ENCODE results near the gene E2F8.

Gene E2F8

DNA sequence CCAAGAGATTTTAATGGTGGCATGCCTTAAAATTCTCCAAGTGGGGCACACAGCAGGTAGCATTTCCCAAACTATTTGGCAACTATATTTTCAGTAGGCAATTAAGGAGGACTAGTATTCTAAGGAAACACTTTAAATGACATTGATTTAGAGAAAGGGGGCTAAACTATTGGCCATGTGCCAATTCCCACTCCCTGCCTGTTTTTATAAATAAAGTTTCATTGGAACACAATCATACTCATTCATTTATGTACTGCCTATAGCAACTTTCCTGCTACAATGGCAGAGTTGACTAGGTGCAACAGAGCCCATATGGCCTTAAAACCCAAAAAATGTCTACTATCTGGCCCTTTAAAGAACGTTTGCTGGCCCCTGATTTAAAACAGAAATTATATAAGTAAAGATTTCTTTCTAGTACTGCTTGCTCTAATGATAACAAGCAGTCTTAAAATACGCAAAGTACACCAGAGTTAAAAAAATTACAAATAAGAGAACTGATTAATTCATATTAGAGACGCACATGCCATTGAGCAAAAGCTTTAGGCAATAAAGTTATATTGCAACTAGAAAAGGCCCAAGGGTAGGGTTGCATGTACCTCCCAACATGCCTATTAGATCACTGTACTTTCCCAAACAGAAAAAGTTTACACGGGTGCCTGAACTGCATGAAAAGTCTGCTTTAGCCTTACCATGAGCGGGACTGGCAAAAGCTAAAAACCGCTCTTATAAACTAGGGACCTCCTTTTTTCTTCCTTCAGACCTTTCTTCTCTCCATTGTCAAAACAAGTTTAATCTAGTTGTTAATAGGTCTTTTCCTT is 14.2 kb downstream of the E2F8 start:
- no peak for FAIRE-seq
- no peak for TF ChIP-seq TAF1 (IDR thresholded peaks at IDR 0.05; ENCODE audit: low read depth, low read length)
- no peak for TF ChIP-seq POLR2A (IDR thresholded peaks at IDR 0.05; ENCODE audit: low read depth, low read length)
- no peak for TF ChIP-seq POU2F2 (IDR thresholded peaks at IDR 0.05; ENCODE audit: low read depth, low read length)
- TF ChIP-seq POLR2AphosphoS5 (IDR thresholded peaks at IDR 0.05; ENCODE audit: low read depth, low read length) = no peak
- no peak for TF ChIP-seq SPI1 (IDR thresholded peaks at IDR 0.05; ENCODE audit: low read depth, low read length)
- TF ChIP-seq PAX5 (IDR thresholded peaks at IDR 0.05; ENCODE audit: insufficient read depth, low read length, severe bottlenecking) = no peak

DNA sequence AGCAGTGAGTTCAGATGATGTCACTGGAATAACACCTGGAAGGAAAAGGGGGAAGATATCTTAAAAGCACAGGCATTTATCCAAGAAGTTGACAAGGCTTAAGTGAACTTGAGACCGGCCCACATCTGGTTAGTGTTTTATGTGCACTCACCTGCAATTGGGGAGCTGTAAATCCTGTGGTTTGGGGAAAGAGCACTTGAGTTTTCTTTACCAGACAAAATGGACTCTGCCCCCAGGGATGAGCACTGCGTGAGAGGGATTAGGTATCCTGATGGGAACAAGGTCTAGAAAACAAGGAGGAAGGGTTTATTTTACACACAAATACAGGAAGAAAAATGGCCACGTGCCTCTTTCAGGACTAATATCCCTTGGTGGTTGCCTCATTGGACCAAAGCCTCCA is 15.2 kb downstream of the E2F8 start:
- DNase-seq (ENCODE audit: insufficient read length, low spot score) (no peak), FAIRE-seq (no peak)
- no peak for TF ChIP-seq POLR2AphosphoS5 (IDR thresholded peaks at IDR 0.05; ENCODE audit: low read depth, low read length)
- TF ChIP-seq POU2F2 (IDR thresholded peaks at IDR 0.05; ENCODE audit: low read depth, low read length) = no peak
- TF ChIP-seq PAX5 (IDR thresholded peaks at IDR 0.05; ENCODE audit: insufficient read depth, low read length, severe bottlenecking) = no peak
- no peak for TF ChIP-seq SPI1 (IDR thresholded peaks at IDR 0.05; ENCODE audit: low read depth, low read length)
- no peak for TF ChIP-seq POLR2A (IDR thresholded peaks at IDR 0.05; ENCODE audit: low read depth, low read length)
- no peak for TF ChIP-seq TAF1 (IDR thresholded peaks at IDR 0.05; ENCODE audit: low read depth, low read length)

More for the DNA sequence above, 14.2 kb downstream of the E2F8 start:
- no peak for DNase-seq (ENCODE audit: insufficient read length, low spot score)

DNA sequence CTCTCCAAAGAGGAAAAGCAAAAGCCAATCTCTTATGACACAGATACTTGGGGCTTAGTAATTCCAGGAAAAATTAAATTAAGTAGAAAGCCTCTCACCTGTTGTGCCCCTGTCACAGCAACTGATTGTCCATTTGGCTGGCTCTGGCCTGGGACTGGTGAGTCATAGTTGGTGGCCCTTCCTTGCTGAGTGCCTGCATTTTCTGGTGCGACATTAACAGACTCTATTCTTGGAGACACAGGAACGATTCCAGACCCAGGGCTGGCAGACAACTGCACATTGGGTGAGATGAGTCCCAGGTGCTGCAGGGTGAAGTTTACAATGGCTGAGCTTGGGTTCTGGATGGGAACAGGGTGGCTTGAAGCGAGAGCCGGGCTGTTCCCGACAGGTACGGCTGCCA is 15.6 kb downstream of the E2F8 start:
- DNase-seq (ENCODE audit: insufficient read length, low spot score) (no peak), FAIRE-seq (no peak)
- TF ChIP-seq POU2F2 (IDR thresholded peaks at IDR 0.05; ENCODE audit: low read depth, low read length) (no peak), TAF1 (IDR thresholded peaks at IDR 0.05; ENCODE audit: low read depth, low read length) (no peak), SPI1 (IDR thresholded peaks at IDR 0.05; ENCODE audit: low read depth, low read length) (no peak), PAX5 (IDR thresholded peaks at IDR 0.05; ENCODE audit: insufficient read depth, low read length, severe bottlenecking) (no peak), POLR2A (IDR thresholded peaks at IDR 0.05; ENCODE audit: low read depth, low read length) (no peak), POLR2AphosphoS5 (IDR thresholded peaks at IDR 0.05; ENCODE audit: low read depth, low read length) (no peak)

DNA sequence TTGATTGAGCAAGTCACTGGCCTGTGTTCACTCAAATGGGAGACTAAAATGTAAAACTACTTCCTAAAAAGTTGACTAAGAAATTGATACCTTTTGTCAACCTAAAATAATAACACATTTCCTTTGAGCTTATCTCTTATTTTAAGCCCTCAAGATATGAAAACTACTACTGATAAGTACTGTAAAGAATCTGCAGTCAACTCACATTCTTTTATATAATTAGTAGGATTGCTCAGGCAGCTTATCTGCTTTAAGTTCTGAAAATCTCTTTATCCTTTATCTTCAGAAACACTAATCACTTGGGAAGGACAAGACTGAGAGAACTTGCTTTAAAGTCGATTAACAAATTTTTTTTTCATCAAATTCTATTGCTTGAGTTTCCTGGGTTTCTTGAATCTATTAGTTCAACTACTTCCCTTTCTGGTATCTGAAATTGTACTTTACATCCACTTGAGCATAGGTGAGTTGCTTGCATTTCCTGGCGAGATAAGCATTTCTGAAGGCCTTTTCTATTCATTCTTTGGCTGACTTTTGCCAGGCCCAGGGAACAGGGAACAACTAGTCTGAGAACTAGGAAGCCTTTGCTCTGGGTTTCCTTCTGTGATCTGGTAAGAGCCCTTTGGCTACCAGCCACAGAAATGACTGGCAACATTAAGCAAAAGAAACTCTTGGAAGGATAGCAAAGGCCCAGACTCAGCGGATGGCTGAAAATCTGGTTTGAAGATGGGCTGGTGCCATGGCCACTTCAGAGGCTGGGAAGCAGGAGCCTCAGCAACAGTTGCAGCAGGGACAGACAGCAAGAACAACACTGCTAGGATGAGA is 19.6 kb downstream of the E2F8 start:
- no peak for DNase-seq (ENCODE audit: insufficient read length, low spot score)
- no peak for TF ChIP-seq SPI1 (IDR thresholded peaks at IDR 0.05; ENCODE audit: low read depth, low read length)
- no peak for TF ChIP-seq POLR2AphosphoS5 (IDR thresholded peaks at IDR 0.05; ENCODE audit: low read depth, low read length)
- TF ChIP-seq PAX5 (IDR thresholded peaks at IDR 0.05; ENCODE audit: insufficient read depth, low read length, severe bottlenecking) = no peak
- no peak for TF ChIP-seq TAF1 (IDR thresholded peaks at IDR 0.05; ENCODE audit: low read depth, low read length)
- no peak for TF ChIP-seq POLR2A (IDR thresholded peaks at IDR 0.05; ENCODE audit: low read depth, low read length)
- no peak for TF ChIP-seq POU2F2 (IDR thresholded peaks at IDR 0.05; ENCODE audit: low read depth, low read length)
- no peak for FAIRE-seq

DNA sequence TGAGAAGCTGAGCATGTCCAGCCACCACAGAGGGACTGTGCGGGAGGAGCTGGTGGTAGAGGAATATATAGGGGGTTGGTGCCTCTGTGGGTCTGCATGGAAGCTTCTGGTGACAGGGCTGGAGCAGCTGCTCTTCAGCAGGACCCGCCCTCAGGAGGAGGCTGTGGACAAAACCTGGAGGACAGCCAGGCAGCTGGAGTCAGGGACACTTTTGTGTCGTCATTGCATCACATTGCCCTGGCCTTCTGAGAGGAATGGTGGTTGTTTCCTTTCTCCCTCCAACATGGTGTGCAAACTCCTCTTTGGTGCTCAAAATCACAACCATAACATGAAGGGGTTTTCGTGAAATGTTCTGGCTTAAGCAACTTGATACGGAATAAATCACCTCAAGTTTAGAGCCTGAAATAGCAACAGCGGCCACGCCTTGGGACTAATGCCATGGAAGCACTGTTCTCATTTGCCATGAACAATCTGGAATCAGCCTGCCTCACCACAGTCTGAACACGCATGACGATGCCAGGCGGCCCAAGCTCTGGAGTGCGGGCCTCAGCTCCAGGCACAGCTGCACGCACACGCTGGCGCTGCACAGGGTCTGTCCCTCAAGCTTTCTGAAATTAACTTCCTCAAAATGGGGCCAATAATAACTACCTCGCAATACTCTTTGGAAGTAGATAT is 21.8 kb downstream of the E2F8 start:
- DNase-seq (ENCODE audit: insufficient read length, low spot score) (no peak), FAIRE-seq (no peak)
- TF ChIP-seq TAF1 (IDR thresholded peaks at IDR 0.05; ENCODE audit: low read depth, low read length) (no peak), POLR2AphosphoS5 (IDR thresholded peaks at IDR 0.05; ENCODE audit: low read depth, low read length) (no peak), SPI1 (IDR thresholded peaks at IDR 0.05; ENCODE audit: low read depth, low read length) (no peak), POLR2A (IDR thresholded peaks at IDR 0.05; ENCODE audit: low read depth, low read length) (no peak), PAX5 (IDR thresholded peaks at IDR 0.05; ENCODE audit: insufficient read depth, low read length, severe bottlenecking) (no peak)

DNA sequence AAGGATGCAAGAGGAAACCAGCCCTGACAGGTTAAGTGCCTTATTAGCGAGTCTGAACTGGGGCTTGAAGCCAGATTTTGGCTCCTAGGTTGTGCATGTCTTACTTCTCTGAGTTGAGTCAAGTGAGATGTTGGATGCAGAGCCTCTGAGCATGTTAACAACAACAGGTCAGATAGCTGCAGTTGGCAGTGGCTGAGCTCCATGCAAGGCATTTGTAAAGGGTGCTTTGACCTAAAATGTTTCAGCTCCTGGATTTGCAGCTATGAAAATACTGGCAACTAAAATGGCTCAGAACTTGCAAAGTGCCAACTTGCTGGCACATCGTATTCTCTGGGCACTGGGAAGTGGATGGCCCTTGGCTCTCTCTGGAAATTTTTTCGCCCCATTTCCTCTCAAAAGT is 22.5 kb downstream of the E2F8 start:
- no peak for TF ChIP-seq POU2F2 (IDR thresholded peaks at IDR 0.05; ENCODE audit: low read depth, low read length)
- no peak for TF ChIP-seq TAF1 (IDR thresholded peaks at IDR 0.05; ENCODE audit: low read depth, low read length)
- no peak for TF ChIP-seq SPI1 (IDR thresholded peaks at IDR 0.05; ENCODE audit: low read depth, low read length)
- no peak for TF ChIP-seq POLR2A (IDR thresholded peaks at IDR 0.05; ENCODE audit: low read depth, low read length)
- TF ChIP-seq PAX5 (IDR thresholded peaks at IDR 0.05; ENCODE audit: insufficient read depth, low read length, severe bottlenecking) = no peak
- TF ChIP-seq POLR2AphosphoS5 (IDR thresholded peaks at IDR 0.05; ENCODE audit: low read depth, low read length) = no peak
- FAIRE-seq (no peak), DNase-seq (ENCODE audit: insufficient read length, low spot score) (no peak)

DNA sequence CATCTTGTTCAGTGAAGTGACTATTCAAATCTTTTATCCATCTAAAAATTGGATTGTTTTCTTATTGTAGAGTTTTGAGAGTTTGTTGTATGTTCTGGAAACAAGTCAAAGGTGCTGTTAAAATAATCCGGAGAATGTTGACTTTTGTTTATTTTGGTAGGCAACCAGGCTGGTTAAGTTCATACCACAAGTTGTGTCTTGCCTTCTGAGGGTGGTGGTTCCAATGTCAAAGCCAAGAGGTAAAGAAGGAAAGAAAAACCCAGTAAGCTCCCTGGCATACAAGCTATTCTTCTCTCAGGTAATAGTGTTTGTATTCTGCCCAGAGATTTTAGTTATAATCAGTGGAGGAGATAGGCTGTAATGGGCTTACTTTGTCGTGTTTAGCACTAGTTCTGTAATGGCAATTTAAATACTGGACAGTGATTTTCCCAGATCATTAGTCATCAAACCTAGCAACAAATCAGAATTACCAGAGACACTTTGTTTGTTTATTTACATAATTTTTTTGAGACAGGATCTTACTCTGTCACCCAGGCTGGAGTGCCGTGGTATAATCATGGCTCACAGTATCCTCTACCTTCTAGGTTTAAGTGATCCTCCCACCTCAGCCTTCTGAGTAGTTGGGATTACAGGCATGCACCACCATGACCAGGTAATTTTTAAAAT is 23.9 kb downstream of the E2F8 start:
- DNase-seq (ENCODE audit: insufficient read length, low spot score) (no peak), FAIRE-seq (no peak)
- TF ChIP-seq POLR2A (IDR thresholded peaks at IDR 0.05; ENCODE audit: low read depth, low read length) (no peak), POU2F2 (IDR thresholded peaks at IDR 0.05; ENCODE audit: low read depth, low read length) (no peak), PAX5 (IDR thresholded peaks at IDR 0.05; ENCODE audit: insufficient read depth, low read length, severe bottlenecking) (no peak), SPI1 (IDR thresholded peaks at IDR 0.05; ENCODE audit: low read depth, low read length) (no peak), POLR2AphosphoS5 (IDR thresholded peaks at IDR 0.05; ENCODE audit: low read depth, low read length) (no peak), TAF1 (IDR thresholded peaks at IDR 0.05; ENCODE audit: low read depth, low read length) (no peak)

DNA sequence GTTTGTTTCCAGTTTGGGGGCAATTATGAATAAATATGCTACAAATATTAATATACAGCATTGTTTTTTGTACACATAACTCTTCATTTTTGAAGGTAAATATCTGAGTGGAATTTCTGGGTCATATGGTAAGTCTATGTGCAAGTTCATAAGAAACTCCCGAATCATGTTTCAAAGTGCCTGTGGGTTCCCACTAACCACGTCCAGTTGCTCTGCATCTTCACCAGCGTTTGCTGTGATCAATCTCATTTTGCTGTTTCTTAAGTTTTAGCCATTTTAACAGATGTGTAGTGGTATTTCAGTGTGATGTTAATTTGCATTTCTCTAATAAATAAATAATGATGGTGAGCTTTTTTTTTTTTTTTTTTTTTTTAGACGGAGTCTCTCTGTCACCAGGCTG is 24.7 kb downstream of the E2F8 start:
- TF ChIP-seq TAF1 (IDR thresholded peaks at IDR 0.05; ENCODE audit: low read depth, low read length) (no peak), POLR2AphosphoS5 (IDR thresholded peaks at IDR 0.05; ENCODE audit: low read depth, low read length) (no peak), POLR2A (IDR thresholded peaks at IDR 0.05; ENCODE audit: low read depth, low read length) (no peak), POU2F2 (IDR thresholded peaks at IDR 0.05; ENCODE audit: low read depth, low read length) (no peak), PAX5 (IDR thresholded peaks at IDR 0.05; ENCODE audit: insufficient read depth, low read length, severe bottlenecking) (no peak), SPI1 (IDR thresholded peaks at IDR 0.05; ENCODE audit: low read depth, low read length) (no peak)
- DNase-seq (ENCODE audit: insufficient read length, low spot score) (no peak), FAIRE-seq (no peak)

Data from GM12891 (cell line).